ENCODE data around the gene NSUN5. TPM values are rescaled to one million over a fixed set of nuclear protein-coding genes. Genes with fewer than 3 reads are reported as not detected.

The NSUN5 gene
- 49.2 to 62.0 TPM (median 55.3 TPM) in 5 replicates for total RNA-seq (2022; extraction: Qiagen RNA extraction; ENCODE audit: low read depth)

DNA sequence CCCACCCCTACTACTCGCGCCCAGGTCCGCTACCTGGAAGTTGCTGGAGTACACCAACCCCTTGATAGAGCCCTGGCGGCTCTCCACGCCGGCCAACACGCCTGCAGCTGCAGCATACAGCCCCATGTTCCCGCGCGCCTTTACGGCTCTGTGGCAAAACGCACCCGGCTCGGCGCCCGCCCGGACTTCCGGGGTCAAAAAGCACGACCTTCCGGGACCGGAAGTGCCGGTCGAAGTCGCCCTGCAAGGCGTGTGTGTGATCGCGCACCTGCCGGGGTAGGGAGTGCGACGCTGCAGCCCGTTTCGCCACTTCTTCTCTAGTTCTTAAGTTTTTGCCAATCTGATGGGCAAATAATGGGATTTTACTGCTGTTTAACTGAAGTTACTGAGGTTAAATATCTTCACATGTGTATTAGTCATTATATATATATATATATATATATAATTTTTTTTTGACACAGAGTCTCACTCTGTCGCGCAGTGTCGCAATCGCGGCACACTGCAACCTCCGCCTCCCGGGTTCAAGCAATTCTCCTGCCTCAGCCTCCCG, at the start of gene NSUN5:
NSUN5 (minus strand) TSS at position 162 of the 550 bp plus-strand sequence; CDS start at position 126, 36 bp downstream.

GRCh38 chr7:73327922-73328321, 19.3 kb upstream of the NSUN5 start, which contains the start of the genes FKBP6 and TRIM50:
TSS of gene FKBP6 (plus strand) at chr7:73328161. CDS start at chr7:73328429, 268 bp downstream.
TSS of gene TRIM50 (minus strand) at chr7:73328082. CDS start at chr7:73324787, 3,295 bp downstream.

Other genes starting within 250 kb of the NSUN5 start
- not detected in 5 replicates for gene SPDYE9, start 222.8 kb downstream of the NSUN5 start, total RNA-seq (2022; extraction: Qiagen RNA extraction; ENCODE audit: low read depth)
- gene TRIM50, start 19.3 kb upstream of the NSUN5 start, total RNA-seq (2022; extraction: Qiagen RNA extraction; ENCODE audit: low read depth) = not detected in 5 replicates
- not detected in 5 replicates for gene FKBP6, start 19.3 kb upstream of the NSUN5 start, total RNA-seq (2022; extraction: Qiagen RNA extraction; ENCODE audit: low read depth)
- gene FZD9, start 125.0 kb upstream of the NSUN5 start, total RNA-seq (2022; extraction: Qiagen RNA extraction; ENCODE audit: low read depth) = 1.1 to 2.1 TPM (median 1.8 TPM) in 5 replicates
- gene BAZ1B, start 213.5 kb upstream of the NSUN5 start, total RNA-seq (2022; extraction: Qiagen RNA extraction; ENCODE audit: low read depth) = 56.6 to 71.3 TPM (median 66.3 TPM) in 5 replicates
- gene BCL7B, start 248.9 kb upstream of the NSUN5 start, total RNA-seq (2022; extraction: Qiagen RNA extraction; ENCODE audit: low read depth) = 67.1 to 80.2 TPM (median 70.2 TPM) in 5 replicates